ENCODE measurements around the gene AP1M2. TPM values are rescaled to one million over a fixed set of nuclear protein-coding genes. Genes with fewer than 3 reads are reported as not detected.
"Not testable (repeated sequence)": the region's sequence is repeated elsewhere in the genome, so short reads cannot be mapped to it uniquely, and the experiment has no call there.

Gene AP1M2
- total and polyA plus RNA-seq, 2 donors from 2014 or later = 74.1 to 232 TPM

- no peaks in the 10 kb centered on the region for H3K9me3 ChIP-seq (ENCODE audit: control insufficient read depth in 2 of 3, insufficient read depth in 1 of 3, low read length in 3 of 3)
Measured at GRCh38 chr19:10543059-10543419, 44.1 kb downstream of the AP1M2 start.

GRCh38 chr19:10539016-10539415 lies 48.1 kb downstream of the AP1M2 start:
- H3K4me1 ChIP-seq (ENCODE audit: control insufficient read depth in 2 of 3, insufficient read depth in 2 of 3, low read depth in 1 of 3, low read length in 3 of 3); H3K4me3 ChIP-seq (ENCODE audit: low read length in 3 of 3); FAIRE-seq; H3K36me3 ChIP-seq (ENCODE audit: control insufficient read depth in 2 of 3, insufficient read depth in 3 of 3, low read length in 3 of 3); DNase-seq; H3K27ac ChIP-seq (ENCODE audit: low read depth in 2 of 2, low read length in 2 of 2); intact Hi-C loops (cut with DNase I); H3K9ac ChIP-seq (ENCODE audit: low read length in 3 of 3); H3K27me3 ChIP-seq (ENCODE audit: control insufficient read depth, insufficient read depth, low read length); H3K9me3 ChIP-seq (ENCODE audit: control insufficient read depth in 2 of 3, insufficient read depth in 1 of 3, low read length in 3 of 3): not testable (repeated sequence)

More at GRCh38 chr19:10543059-10543419, 44.1 kb downstream of the AP1M2 start:
- Histone ChIP-seq H3K9ac (ENCODE audit: low read length in 3 of 3) (no peak overlapping the region), H3K4me3 (ENCODE audit: low read length in 3 of 3) (peak overlapping the region; percentile 10 to 92 (median 11)), H3K36me3 (ENCODE audit: control insufficient read depth in 2 of 3, insufficient read depth in 3 of 3, low read length in 3 of 3) (peaks cover 0 to 12% (median 6%) of the 10 kb centered on the region in 3 donors), H3K27ac (ENCODE audit: low read depth in 2 of 2, low read length in 2 of 2) (peak overlapping the region in 1 of 2 donors; percentile 87), H3K27me3 (ENCODE audit: control insufficient read depth, insufficient read depth, low read length) (no peaks in the 10 kb centered on the region), H3K4me1 (ENCODE audit: control insufficient read depth in 2 of 3, insufficient read depth in 2 of 3, low read depth in 1 of 3, low read length in 3 of 3) (peaks cover 0 to 6% (median 0%) of the 10 kb centered on the region in 3 donors)
- DNase-seq (no peak), FAIRE-seq (no peak)
- intact Hi-C loops (cut with DNase I) = no loop called here
- TF ChIP-seq CTCF (IDR thresholded peaks at IDR 0.05; ENCODE audit: borderline replicate concordance, extremely low read depth, insufficient read depth) = no peak

GRCh38 chr19:10538204-10538983 lies 48.7 kb downstream of the AP1M2 start:
- no peak for FAIRE-seq
- H3K36me3 ChIP-seq (ENCODE audit: control insufficient read depth in 2 of 3, insufficient read depth in 3 of 3, low read length in 3 of 3) = no peaks in the 10 kb centered on the region
- H3K4me3 ChIP-seq (ENCODE audit: low read length in 3 of 3) = no peak overlapping the region
- no peaks in the 10 kb centered on the region for H3K9me3 ChIP-seq (ENCODE audit: control insufficient read depth in 2 of 3, insufficient read depth in 1 of 3, low read length in 3 of 3)
- TF ChIP-seq CTCF (IDR thresholded peaks at IDR 0.05; ENCODE audit: borderline replicate concordance, extremely low read depth, insufficient read depth) = no peak
- H3K27ac ChIP-seq (ENCODE audit: low read depth in 2 of 2, low read length in 2 of 2) = no peak overlapping the region
- intact Hi-C loops (cut with DNase I) = no loop called here
- peaks cover 2% of the 10 kb centered on the region for H3K27me3 ChIP-seq (ENCODE audit: control insufficient read depth, insufficient read depth, low read length)
- DNase-seq = no peak
- no peaks in the 10 kb centered on the region for H3K4me1 ChIP-seq (ENCODE audit: control insufficient read depth in 2 of 3, insufficient read depth in 2 of 3, low read depth in 1 of 3, low read length in 3 of 3)
- no peak overlapping the region for H3K9ac ChIP-seq (ENCODE audit: low read length in 3 of 3)

GRCh38 chr19:10537668-10538067 lies 49.4 kb downstream of the AP1M2 start:
- no peak overlapping the region for H3K9ac ChIP-seq (ENCODE audit: low read length in 3 of 3)
- no peak for FAIRE-seq
- peaks cover 2% of the 10 kb centered on the region for H3K27me3 ChIP-seq (ENCODE audit: control insufficient read depth, insufficient read depth, low read length)
- no peaks in the 10 kb centered on the region for H3K9me3 ChIP-seq (ENCODE audit: control insufficient read depth in 2 of 3, insufficient read depth in 1 of 3, low read length in 3 of 3)
- H3K4me1 ChIP-seq (ENCODE audit: control insufficient read depth in 2 of 3, insufficient read depth in 2 of 3, low read depth in 1 of 3, low read length in 3 of 3) = no peaks in the 10 kb centered on the region
- no peak overlapping the region for H3K4me3 ChIP-seq (ENCODE audit: low read length in 3 of 3)
- no peak for TF ChIP-seq CTCF (IDR thresholded peaks at IDR 0.05; ENCODE audit: borderline replicate concordance, extremely low read depth, insufficient read depth)
- no peak for DNase-seq
- intact Hi-C loops (cut with DNase I) = no loop called here
- no peak overlapping the region for H3K27ac ChIP-seq (ENCODE audit: low read depth in 2 of 2, low read length in 2 of 2)
- no peaks in the 10 kb centered on the region for H3K36me3 ChIP-seq (ENCODE audit: control insufficient read depth in 2 of 3, insufficient read depth in 3 of 3, low read length in 3 of 3)
